ENCODE data around the gene OSBPL10. TPM values are rescaled to one million over a fixed set of nuclear protein-coding genes. Genes with fewer than 3 reads are reported as not detected.
"Not testable (repeated sequence)": the region's sequence is repeated elsewhere in the genome, so short reads cannot be mapped to it uniquely, and the experiment has no call there.

OSBPL10 gene
- total RNA-seq, 1 experiment from 2014 or later, result 4.8 TPM

- no peak for DNase-seq (ENCODE audit: low read depth)
These were observed 272.1 kb downstream of the OSBPL10 start for GRCh38 chr3:31709005-31709404.

DNA sequence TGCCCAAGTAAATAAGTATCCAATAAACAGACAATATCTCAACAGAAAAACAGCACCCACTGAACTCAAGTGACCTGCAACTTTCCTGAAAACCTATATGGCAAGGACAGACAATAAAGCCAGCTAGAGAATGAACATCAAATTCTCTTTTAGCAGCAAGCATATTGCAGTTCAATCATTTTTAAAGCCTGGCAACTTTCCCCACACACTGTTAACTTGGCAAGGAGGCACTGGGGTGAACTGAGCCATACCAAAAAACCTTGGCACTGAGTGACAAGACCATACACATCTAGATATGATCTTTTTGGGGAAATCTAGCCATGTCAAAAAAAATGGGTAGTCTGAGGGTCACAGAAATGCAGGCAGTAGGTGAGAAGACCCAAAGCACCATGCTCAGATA, 273.8 kb downstream of the OSBPL10 start:
- DNase-seq (ENCODE audit: low read depth), result no peak

GRCh38 chr3:31705736-31706135, 275.3 kb downstream of the OSBPL10 start:
- no peak for DNase-seq (ENCODE audit: low read depth)

GRCh38 chr3:31704591-31705179, 276.4 kb downstream of the OSBPL10 start:
- peak; percentile 68 for DNase-seq (ENCODE audit: low read depth)

GRCh38 chr3:31704156-31704555, 276.9 kb downstream of the OSBPL10 start:
- DNase-seq (ENCODE audit: low read depth), result no peak

GRCh38 chr3:31701286-31701685, 279.8 kb downstream of the OSBPL10 start:
- no peak for DNase-seq (ENCODE audit: low read depth)

- peak; percentile 21 for DNase-seq (ENCODE audit: low read depth)
These were observed 281.6 kb downstream of the OSBPL10 start for GRCh38 chr3:31699309-31699953.

- no peak for DNase-seq (ENCODE audit: low read depth)
These were observed 284.1 kb downstream of the OSBPL10 start for GRCh38 chr3:31696815-31697548.

DNA sequence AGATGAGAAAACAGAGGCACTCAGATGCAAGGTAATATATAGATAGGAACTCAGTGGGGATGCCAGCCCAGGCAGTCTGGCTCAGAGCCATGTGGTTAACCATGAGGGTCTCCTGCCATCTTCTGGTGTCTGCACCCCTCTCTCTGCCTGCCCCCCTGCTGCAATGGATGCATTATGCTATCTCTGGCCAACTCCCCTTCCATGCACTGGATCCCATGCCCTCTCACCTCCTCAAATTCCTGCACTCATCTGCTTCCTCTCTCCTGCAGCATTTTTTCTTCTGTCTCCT, 285.1 kb downstream of the OSBPL10 start:
- no peak for DNase-seq (ENCODE audit: low read depth)

DNA sequence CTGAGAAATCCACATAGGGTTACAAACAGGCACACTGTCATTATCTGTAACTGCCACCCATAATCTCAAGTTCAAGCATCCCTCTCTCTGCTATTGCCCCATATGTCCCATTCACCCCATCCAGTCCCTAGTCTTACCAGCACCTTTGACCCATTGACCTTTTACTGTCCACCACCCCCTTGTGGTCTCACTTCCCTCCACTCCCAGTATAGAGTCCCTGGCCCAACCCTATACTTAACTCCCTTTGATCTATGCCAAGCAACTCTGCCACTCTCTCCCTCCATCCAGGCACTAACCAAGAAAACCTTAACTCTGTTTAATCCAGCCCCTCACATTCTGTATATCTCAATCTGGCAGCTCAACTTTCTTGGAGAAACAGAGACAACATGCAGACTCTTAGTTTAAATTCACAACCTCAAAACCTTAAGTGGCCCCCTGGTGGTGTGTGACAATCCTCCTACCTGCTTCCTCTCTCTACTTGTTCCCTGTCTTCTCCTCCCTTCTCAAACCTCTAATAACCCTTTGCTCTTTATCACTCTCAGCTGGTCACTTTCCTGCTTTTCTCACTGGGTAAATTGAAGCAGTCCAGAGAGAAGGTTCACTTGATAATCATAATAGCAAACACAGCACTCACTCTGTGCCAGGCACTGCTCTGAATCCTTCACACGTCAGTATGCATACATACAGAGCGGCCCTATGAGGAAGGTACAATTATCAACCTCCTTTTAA, 285.6 kb downstream of the OSBPL10 start:
- DNase-seq (ENCODE audit: low read depth), result no peak

GRCh38 chr3:31693346-31693745, 287.7 kb downstream of the OSBPL10 start:
- no peak for DNase-seq (ENCODE audit: low read depth)

GRCh38 chr3:31692751-31693150, 288.3 kb downstream of the OSBPL10 start:
- no peak for DNase-seq (ENCODE audit: low read depth)

- no peak for DNase-seq (ENCODE audit: low read depth)
These were observed 290.3 kb downstream of the OSBPL10 start for GRCh38 chr3:31690771-31691170.

- DNase-seq (ENCODE audit: low read depth), result not testable (repeated sequence)
These were observed 291.5 kb downstream of the OSBPL10 start for GRCh38 chr3:31689523-31689922.

- no peak for DNase-seq (ENCODE audit: low read depth)
These were observed 292.1 kb downstream of the OSBPL10 start for GRCh38 chr3:31688984-31689383.

- DNase-seq (ENCODE audit: low read depth), result no peak
These were observed 293.9 kb downstream of the OSBPL10 start for GRCh38 chr3:31687020-31687802.

GRCh38 chr3:31680072-31680870, 300.8 kb downstream of the OSBPL10 start:
- DNase-seq (ENCODE audit: low read depth), result no peak

DNA sequence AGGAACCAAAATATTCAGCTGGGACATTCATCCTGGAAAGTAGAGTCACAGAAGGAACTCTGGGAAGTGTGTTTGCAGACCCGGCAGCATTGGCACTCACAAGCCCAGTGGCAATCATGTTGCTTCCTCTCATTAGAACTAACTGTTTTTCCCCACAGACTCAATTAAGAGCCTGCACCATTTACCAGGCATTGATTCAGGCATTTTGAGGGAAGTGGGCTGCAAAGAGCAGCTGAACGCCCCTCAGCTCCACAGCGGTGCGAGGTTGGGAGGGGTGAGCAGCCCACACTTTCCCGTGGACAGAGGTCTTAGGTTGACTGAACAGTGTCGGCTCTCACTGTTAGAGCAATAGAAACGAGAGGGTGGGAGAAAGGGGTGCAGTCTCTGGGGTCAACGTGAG, 304.5 kb downstream of the OSBPL10 start:
- no peak for DNase-seq (ENCODE audit: low read depth)

GRCh38 chr3:31673950-31674349, 307.1 kb downstream of the OSBPL10 start:
- no peak for DNase-seq (ENCODE audit: low read depth)

GRCh38 chr3:31671976-31672375, 309.1 kb downstream of the OSBPL10 start:
- DNase-seq (ENCODE audit: low read depth), result no peak

- DNase-seq (ENCODE audit: low read depth), result no peak
These were observed 309.6 kb downstream of the OSBPL10 start for GRCh38 chr3:31671451-31671850.
